Prostate gland (tissue), 2 donors: ENCODE data around the gene HAPLN3. TPM values are rescaled to one million over a fixed set of nuclear protein-coding genes. Genes with fewer than 3 reads are reported as not detected.

ENCODE experiments used
- DNase-seq: peaks from one replicate; pipeline ENCODE4 v3.0.0-alpha.2; 2019; ENCODE audit warnings: low spot score
- H3K27ac ChIP-seq, 2 donors: fragments of 200-600 bp; sonication (generic); 2 replicates each; pipeline ENCODE4 v1.5.1; 2017 to 2019
- H3K27me3 ChIP-seq: fragments of 200-600 bp; sonication (generic); replicated peaks from 2 replicates; pipeline ENCODE4 v1.5.1; 2019; ENCODE audit not compliant: insufficient read depth
- H3K36me3 ChIP-seq, 2 donors: fragments of 200-600 bp; sonication (generic); 1 replicate in 1 of 2; 2 replicates in 1 of 2; pipeline versions ENCODE4 v1.5.1 to v1.8.1; 2017 to 2019
- H3K4me1 ChIP-seq: fragments of 200-600 bp; sonication (generic); replicated peaks from 2 replicates; pipeline ENCODE4 v1.5.1; 2019
- H3K4me3 ChIP-seq, 2 donors: fragments of 200-600 bp; sonication (generic); 2 replicates each; pipeline ENCODE4 v1.5.1; 2017 to 2019
- H3K9me3 ChIP-seq: fragments of 200-600 bp; sonication (generic); 2 replicates; pipeline ENCODE4 v1.5.1; 2017
- POLR2A ChIP-seq: fragments of 450-650 bp; IDR thresholded peaks from one replicate; pipeline ENCODE4 v1.6.1; 2016; ENCODE audit warnings: antibody characterized with exemption, mild to moderate bottlenecking
- POLR2AphosphoS5 ChIP-seq: sonication (generic); formaldehyde crosslinking; IDR thresholded peaks from one replicate; pipeline ENCODE4 v1.6.1; 2017; ENCODE audit warnings: antibody characterized with exemption
- WGBS: methylation state at CpG from one replicate; pipeline ENCODE4 v1.1.5; 2018; 5-methylcytosine and 5-hydroxymethylcytosine counted together
- intact Hi-C: fragments of 100-400 bp; cut with DNase I; formaldehyde crosslinking; loops from one replicate; pipeline ENCODE4 v1.14.2; 2022
- total RNA-seq, 2 donors: library from RNA; depleted of rRNA; stranded (reverse); fragments of >200 nt; gene quantifications; one replicate each; pipeline ENCODE4 v1.1.0, GENCODE V29; 2016
- TF ChIP-seq, protein P1 (sequence below), 4 experiments: fragments of 200-600 bp in 2 of 4; fragments of 450-650 bp in 2 of 4; sonication (generic) in 2 of 4; IDR thresholded peaks; 1 replicate in 3 of 4; 2 replicates in 1 of 4; pipeline ENCODE4 v1.5.1; 2016 to 2019; ENCODE audit warnings: antibody characterized with exemption in 4 of 4, mild to moderate bottlenecking in 2 of 4, moderate library complexity in 2 of 4

Gene HAPLN3
- total RNA-seq, 2 donors from 2014 or later, result 2.7 to 5.6 TPM

DNA sequence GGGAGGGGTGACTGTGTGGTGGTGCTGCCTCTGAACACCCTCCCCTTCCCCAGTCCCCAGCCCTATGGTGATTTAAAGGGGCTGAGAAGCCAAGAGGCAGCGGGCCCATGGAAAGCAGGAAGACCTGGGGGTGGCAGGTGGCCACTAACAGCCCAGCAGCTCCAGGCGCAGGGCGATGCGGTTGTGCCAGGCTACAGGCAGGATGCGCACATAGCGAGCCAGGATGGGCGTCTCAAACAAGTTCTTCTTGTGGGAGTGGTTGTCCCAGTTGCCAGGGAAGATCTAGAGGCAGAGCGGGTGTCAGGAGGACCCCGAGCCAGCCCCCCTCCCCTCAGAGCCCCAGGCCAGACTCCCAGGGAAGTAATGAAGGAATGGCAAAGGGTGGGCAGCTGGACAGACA lies 3.9 kb upstream of the HAPLN3 start:
- Histone ChIP-seq H3K4me1 (no peaks in the 10 kb centered on the region), H3K27me3 (no peaks in the 10 kb centered on the region), H3K27ac (no peak overlapping the region), H3K4me3 (no peak overlapping the region), H3K9me3 (no peaks in the 10 kb centered on the region), H3K36me3 (no peaks in the 10 kb centered on the region)
- DNase-seq, result no peak
- WGBS, result 91% methylated on average over 9 of the region's 9 CpGs
- intact Hi-C loops, result loop anchor here (5.0 to 10.0 kb wide), 3 partner anchors 272 to 432 kb away; partner anchors contain the start of genes MRPL46 and MRPS11
- TF ChIP-seq, protein P1, sequence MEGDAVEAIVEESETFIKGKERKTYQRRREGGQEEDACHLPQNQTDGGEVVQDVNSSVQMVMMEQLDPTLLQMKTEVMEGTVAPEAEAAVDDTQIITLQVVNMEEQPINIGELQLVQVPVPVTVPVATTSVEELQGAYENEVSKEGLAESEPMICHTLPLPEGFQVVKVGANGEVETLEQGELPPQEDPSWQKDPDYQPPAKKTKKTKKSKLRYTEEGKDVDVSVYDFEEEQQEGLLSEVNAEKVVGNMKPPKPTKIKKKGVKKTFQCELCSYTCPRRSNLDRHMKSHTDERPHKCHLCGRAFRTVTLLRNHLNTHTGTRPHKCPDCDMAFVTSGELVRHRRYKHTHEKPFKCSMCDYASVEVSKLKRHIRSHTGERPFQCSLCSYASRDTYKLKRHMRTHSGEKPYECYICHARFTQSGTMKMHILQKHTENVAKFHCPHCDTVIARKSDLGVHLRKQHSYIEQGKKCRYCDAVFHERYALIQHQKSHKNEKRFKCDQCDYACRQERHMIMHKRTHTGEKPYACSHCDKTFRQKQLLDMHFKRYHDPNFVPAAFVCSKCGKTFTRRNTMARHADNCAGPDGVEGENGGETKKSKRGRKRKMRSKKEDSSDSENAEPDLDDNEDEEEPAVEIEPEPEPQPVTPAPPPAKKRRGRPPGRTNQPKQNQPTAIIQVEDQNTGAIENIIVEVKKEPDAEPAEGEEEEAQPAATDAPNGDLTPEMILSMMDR (IDR thresholded peaks at IDR 0.05), result no peak
- TF ChIP-seq POLR2A (no peak), POLR2AphosphoS5 (no peak)

GRCh38 chr15:88898736-88899135 lies 3.4 kb upstream of the HAPLN3 start:
- Histone ChIP-seq H3K4me1 (no peaks in the 10 kb centered on the region), H3K9me3 (no peaks in the 10 kb centered on the region), H3K36me3 (no peaks in the 10 kb centered on the region), H3K27ac (no peak overlapping the region), H3K27me3 (no peaks in the 10 kb centered on the region), H3K4me3 (no peak overlapping the region)
- TF ChIP-seq, protein P1 (IDR thresholded peaks at IDR 0.05), result no peak
- TF ChIP-seq POLR2AphosphoS5 (no peak), POLR2A (no peak)
- 87% methylated on average over 15 of the region's 15 CpGs for WGBS
- intact Hi-C loops, result loop anchor here (5.0 to 10.0 kb wide), 3 partner anchors 271 to 431 kb away; partner anchors contain the start of genes MRPL46 and MRPS11
- DNase-seq, result no peak

- Histone ChIP-seq H3K27me3 (no peaks in the 10 kb centered on the region), H3K4me3 (no peak overlapping the region), H3K27ac (peak overlapping the region; percentile 48 to 55), H3K36me3 (no peaks in the 10 kb centered on the region), H3K4me1 (no peaks in the 10 kb centered on the region), H3K9me3 (no peaks in the 10 kb centered on the region)
- intact Hi-C loops, result loop anchor here (5.0 to 10.0 kb wide), 3 partner anchors 270 to 430 kb away; partner anchors contain the start of genes MRPL46 and MRPS11
- WGBS, result 14% methylated on average over 12 of the region's 12 CpGs
- peak; percentile 81 for DNase-seq
- peak; percentile 54 for TF ChIP-seq POLR2AphosphoS5
- TF ChIP-seq, protein P1 (IDR thresholded peaks at IDR 0.05), result peak; percentile 18 to 79 (median 60)
- no peak for TF ChIP-seq POLR2A
Measured at GRCh38 chr15:88897456-88898194, 2.3 kb upstream of the HAPLN3 start.

DNA sequence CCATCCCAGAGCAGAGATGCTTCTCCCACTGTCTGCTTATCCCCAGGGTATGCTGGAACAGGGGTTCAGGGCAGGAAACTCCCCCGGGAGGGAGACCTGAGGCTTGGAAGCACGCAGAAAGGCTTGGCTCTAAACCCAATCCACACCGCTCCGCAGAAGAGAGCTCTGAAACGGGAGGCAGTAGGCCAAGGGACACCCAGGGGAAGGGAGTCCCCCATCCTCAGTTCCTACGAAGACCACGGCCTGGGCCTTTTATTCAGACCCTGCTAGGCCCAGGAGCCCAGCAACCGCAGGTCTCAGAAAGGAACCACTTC lies 1.8 kb upstream of the HAPLN3 start:
- DNase-seq, result no peak
- no peak overlapping the region for H3K4me3 ChIP-seq
- H3K27me3 ChIP-seq, result no peaks in the 10 kb centered on the region
- no peaks in the 10 kb centered on the region for H3K36me3 ChIP-seq
- WGBS, result 7% methylated on average over 8 of the region's 8 CpGs
- H3K4me1 ChIP-seq, result no peaks in the 10 kb centered on the region
- intact Hi-C loops, result loop anchor here (5.0 to 10.0 kb wide), 3 partner anchors 270 to 430 kb away; partner anchors contain the start of genes MRPL46 and MRPS11
- H3K27ac ChIP-seq, result peak overlapping the region; percentile 43 to 48
- no peaks in the 10 kb centered on the region for H3K9me3 ChIP-seq
- TF ChIP-seq, protein P1 (IDR thresholded peaks at IDR 0.05), result no peak
- TF ChIP-seq POLR2A (no peak), POLR2AphosphoS5 (no peak)
